ENCODE results near the gene KRT76.

DNA sequence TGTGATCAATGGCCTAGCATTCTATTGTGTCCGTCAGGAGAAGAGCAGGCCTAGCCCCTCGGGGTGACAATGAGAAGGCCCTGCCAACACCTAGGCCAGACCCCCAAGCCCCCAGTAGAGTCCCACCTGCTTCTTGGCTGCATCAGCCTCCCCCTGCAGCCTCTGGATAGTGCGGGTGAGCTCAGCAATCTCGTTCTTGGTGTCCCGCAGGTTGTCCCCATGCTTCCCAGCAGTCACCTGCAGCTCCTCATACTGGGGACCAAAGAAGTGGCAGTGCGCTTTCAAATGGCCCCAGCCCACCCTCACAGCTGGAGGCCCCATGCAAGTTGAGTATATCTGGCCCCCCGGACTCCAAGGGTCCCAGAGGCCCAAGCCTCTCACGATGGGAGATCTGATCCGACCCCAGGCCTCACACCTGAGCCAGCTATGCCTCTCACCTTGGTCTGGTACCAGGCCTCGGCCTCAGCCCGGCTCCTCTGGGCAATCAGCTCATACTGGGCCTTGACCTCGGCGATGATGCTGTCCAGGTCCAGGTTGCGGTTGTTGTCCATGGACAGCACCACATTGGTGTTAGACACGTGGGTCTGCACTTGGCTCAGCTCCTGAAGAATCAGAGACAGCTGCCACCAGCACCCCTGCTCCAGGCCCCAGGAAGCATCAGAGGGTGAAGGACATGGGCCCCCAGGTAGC is 46.8 kb upstream of the KRT76 start:
- TF ChIP-seq, protein P1, sequence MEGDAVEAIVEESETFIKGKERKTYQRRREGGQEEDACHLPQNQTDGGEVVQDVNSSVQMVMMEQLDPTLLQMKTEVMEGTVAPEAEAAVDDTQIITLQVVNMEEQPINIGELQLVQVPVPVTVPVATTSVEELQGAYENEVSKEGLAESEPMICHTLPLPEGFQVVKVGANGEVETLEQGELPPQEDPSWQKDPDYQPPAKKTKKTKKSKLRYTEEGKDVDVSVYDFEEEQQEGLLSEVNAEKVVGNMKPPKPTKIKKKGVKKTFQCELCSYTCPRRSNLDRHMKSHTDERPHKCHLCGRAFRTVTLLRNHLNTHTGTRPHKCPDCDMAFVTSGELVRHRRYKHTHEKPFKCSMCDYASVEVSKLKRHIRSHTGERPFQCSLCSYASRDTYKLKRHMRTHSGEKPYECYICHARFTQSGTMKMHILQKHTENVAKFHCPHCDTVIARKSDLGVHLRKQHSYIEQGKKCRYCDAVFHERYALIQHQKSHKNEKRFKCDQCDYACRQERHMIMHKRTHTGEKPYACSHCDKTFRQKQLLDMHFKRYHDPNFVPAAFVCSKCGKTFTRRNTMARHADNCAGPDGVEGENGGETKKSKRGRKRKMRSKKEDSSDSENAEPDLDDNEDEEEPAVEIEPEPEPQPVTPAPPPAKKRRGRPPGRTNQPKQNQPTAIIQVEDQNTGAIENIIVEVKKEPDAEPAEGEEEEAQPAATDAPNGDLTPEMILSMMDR (IDR thresholded peaks at IDR 0.05): no peak
- TF ChIP-seq, protein P2, sequence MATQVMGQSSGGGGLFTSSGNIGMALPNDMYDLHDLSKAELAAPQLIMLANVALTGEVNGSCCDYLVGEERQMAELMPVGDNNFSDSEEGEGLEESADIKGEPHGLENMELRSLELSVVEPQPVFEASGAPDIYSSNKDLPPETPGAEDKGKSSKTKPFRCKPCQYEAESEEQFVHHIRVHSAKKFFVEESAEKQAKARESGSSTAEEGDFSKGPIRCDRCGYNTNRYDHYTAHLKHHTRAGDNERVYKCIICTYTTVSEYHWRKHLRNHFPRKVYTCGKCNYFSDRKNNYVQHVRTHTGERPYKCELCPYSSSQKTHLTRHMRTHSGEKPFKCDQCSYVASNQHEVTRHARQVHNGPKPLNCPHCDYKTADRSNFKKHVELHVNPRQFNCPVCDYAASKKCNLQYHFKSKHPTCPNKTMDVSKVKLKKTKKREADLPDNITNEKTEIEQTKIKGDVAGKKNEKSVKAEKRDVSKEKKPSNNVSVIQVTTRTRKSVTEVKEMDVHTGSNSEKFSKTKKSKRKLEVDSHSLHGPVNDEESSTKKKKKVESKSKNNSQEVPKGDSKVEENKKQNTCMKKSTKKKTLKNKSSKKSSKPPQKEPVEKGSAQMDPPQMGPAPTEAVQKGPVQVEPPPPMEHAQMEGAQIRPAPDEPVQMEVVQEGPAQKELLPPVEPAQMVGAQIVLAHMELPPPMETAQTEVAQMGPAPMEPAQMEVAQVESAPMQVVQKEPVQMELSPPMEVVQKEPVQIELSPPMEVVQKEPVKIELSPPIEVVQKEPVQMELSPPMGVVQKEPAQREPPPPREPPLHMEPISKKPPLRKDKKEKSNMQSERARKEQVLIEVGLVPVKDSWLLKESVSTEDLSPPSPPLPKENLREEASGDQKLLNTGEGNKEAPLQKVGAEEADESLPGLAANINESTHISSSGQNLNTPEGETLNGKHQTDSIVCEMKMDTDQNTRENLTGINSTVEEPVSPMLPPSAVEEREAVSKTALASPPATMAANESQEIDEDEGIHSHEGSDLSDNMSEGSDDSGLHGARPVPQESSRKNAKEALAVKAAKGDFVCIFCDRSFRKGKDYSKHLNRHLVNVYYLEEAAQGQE (IDR thresholded peaks at IDR 0.05; ENCODE audit: low read depth, low read length): no peak
- no peak for TF ChIP-seq POLR2AphosphoS5 (IDR thresholded peaks at IDR 0.05; ENCODE audit: low read depth, low read length)
- no peak for TF ChIP-seq TAF1 (IDR thresholded peaks at IDR 0.05; ENCODE audit: borderline replicate concordance, low read depth, low read length)
- no peak for TF ChIP-seq NRF1 (IDR thresholded peaks at IDR 0.05; ENCODE audit: low read depth, low read length)
- TF ChIP-seq USF2 (IDR thresholded peaks at IDR 0.05; ENCODE audit: borderline replicate concordance, low read depth, low read length): no peak
- no peak for TF ChIP-seq ELF1 (IDR thresholded peaks at IDR 0.05)
- TF ChIP-seq GATA2 (CRISPR knock-in tag; IDR thresholded peaks at IDR 0.05): no peak
- TF ChIP-seq MAX (IDR thresholded peaks at IDR 0.05; ENCODE audit: low read depth): no peak
- no peak for TF ChIP-seq RAD21 (IDR thresholded peaks at IDR 0.05; ENCODE audit: low read length)

Data from SK-N-SH (cell line).